Panc1 (cell line): ENCODE measurements around the gene TAS2R43. TPM values are rescaled to one million over a fixed set of nuclear protein-coding genes. Genes with fewer than 3 reads are reported as not detected.

Source experiments
- ATAC-seq: fragments of 200-7000 bp; cut with Tn5 transposase; 2 replicates; pipeline ENCODE4 v1.9.1; 2020; ENCODE audit warnings: mild to moderate bottlenecking, moderate library complexity
- BruUV-seq: library from RNA; stranded (reverse); fragments of 400-500 nt; replicated peaks from 2 replicates; lab custom pipeline; 2021; lab: Mats Ljungman, UMichigan
- CTCF ChIA-PET: fragments of 300-600 bp; sonication (Branson Sonifier 250); formaldehyde crosslinking; loops from one replicate; lab custom pipeline; 2022; ENCODE audit warnings: antibody characterized with exemption; lab: Charles Lee
- POLR2A ChIA-PET: fragments of 300-600 bp; sonication (Branson Sonifier 250); formaldehyde crosslinking; loops from one replicate; lab custom pipeline; 2022; ENCODE audit warnings: antibody characterized with exemption; lab: Charles Lee
- DNase-seq: peaks from one replicate; pipeline ENCODE4 v3.0.0-alpha.2; 2010; ENCODE audit warnings: low read depth, low spot score
- H3K27ac ChIP-seq: 2 replicates; pipeline ENCODE4 v1.5.1; 2011; ENCODE audit warnings: mild to moderate bottlenecking, low read length, inconsistent platforms
- H3K27me3 ChIP-seq: fragments of 200-500 bp; sonication (Bioruptor generic); 2 replicates; pipeline ENCODE4 v1.6.0; 2014; ENCODE audit warnings: low read length, inconsistent platforms; ENCODE audit not compliant: control insufficient read depth, insufficient read depth
- H3K36me3 ChIP-seq: fragments of 200-500 bp; sonication (Bioruptor generic); 2 replicates; pipeline ENCODE4 v1.5.1; 2014; ENCODE audit warnings: inconsistent platforms, mild to moderate bottlenecking, low read length, moderate library complexity; ENCODE audit not compliant: control insufficient read depth, insufficient read depth
- H3K4me1 ChIP-seq: 2 replicates; pipeline ENCODE4 v1.5.1; 2011; ENCODE audit warnings: inconsistent platforms, mild to moderate bottlenecking, low read length, moderate library complexity; ENCODE audit not compliant: control insufficient read depth, insufficient read depth
- H3K4me3 ChIP-seq, 2 experiments: 2 replicates each; pipeline ENCODE4 v1.5.1; 2011 to 2012; ENCODE audit warnings: low read depth in 2 of 2, low read length in 2 of 2, mild to moderate bottlenecking in 2 of 2, inconsistent platforms in 1 of 2, moderate library complexity in 1 of 2
- H3K9me3 ChIP-seq: fragments of 200-500 bp; sonication (Bioruptor generic); 2 replicates; pipeline ENCODE4 v1.5.1; 2014; ENCODE audit warnings: low read depth, mild to moderate bottlenecking, inconsistent platforms, low read length, moderate library complexity; ENCODE audit not compliant: control insufficient read depth, insufficient read depth
- POLR2AphosphoS5 ChIP-seq: IDR thresholded peaks from 2 replicates; pipeline ENCODE4 v1.6.1; 2012; ENCODE audit warnings: mild to moderate bottlenecking, low read depth, low read length, moderate library complexity
- SIN3A ChIP-seq: IDR thresholded peaks from 2 replicates; pipeline ENCODE4 v1.6.1; 2012; ENCODE audit warnings: low read depth, mild to moderate bottlenecking, low read length, moderate library complexity, borderline replicate concordance; ENCODE audit not compliant: insufficient read depth
- TCF7L2 ChIP-seq: IDR thresholded peaks from 2 replicates; pipeline ENCODE4 v1.6.1; 2011; ENCODE audit warnings: mild to moderate bottlenecking, low read depth, low read length, inconsistent platforms
- in situ Hi-C: cut with HindIII; loops from 2 replicates; pipeline ENCODE4 v1.10.0; 2016; ENCODE audit warnings: low sequenced_read_pairs, low pct_unique_long_range_greater_than_20kb
- intact Hi-C: fragments of 100-400 bp; cut with micrococcal nuclease; formaldehyde crosslinking; loops from one replicate; pipeline ENCODE4 v1.10.0; 2022; ENCODE audit not compliant: unreplicated experiment
- total RNA-seq: library from RNA; stranded (reverse); gene quantifications from one replicate; pipeline ENCODE4 v1.2.1, GENCODE V29; 2021; ENCODE audit not compliant: unreplicated experiment
- TF ChIP-seq, protein P1 (sequence below): fragments of 450-650 bp; IDR thresholded peaks from 2 replicates; pipeline ENCODE4 v1.5.1; 2017; ENCODE audit warnings: mild to moderate bottlenecking
- TF ChIP-seq, protein P2 (sequence below), 2 experiments: IDR thresholded peaks; 2 replicates each; pipeline ENCODE4 v1.6.1; 2011 to 2012; ENCODE audit warnings: low read depth in 2 of 2, control low read depth in 1 of 2, low read length in 1 of 2, mild to moderate bottlenecking in 1 of 2, moderate library complexity in 1 of 2; ENCODE audit not compliant: insufficient read depth in 1 of 2

TAS2R43 gene
- total RNA-seq, 1 experiment from 2014 or later, result 0.36 TPM

DNA sequence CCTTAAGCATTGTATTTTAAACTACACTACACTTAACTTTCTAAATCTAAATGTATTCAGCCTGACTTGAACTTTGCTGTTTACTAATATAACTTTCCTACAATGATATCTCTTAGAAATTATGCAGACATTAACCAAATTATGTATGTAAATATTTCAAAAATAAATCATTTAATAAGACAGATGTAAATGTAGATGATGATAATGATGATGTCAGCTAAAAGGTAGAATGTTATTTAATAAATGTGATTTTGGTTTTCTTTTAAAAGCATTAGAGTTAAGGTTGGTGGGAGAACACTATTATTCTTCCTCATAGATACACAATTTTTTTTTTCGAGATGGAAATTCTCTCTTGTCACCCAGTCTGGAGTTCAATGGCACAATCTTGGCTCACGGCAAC lies 10.1 kb downstream of the TAS2R43 start:
- no TSS peak for BruUV-seq
- TF ChIP-seq POLR2AphosphoS5, result no peak
- TF ChIP-seq, protein P1, sequence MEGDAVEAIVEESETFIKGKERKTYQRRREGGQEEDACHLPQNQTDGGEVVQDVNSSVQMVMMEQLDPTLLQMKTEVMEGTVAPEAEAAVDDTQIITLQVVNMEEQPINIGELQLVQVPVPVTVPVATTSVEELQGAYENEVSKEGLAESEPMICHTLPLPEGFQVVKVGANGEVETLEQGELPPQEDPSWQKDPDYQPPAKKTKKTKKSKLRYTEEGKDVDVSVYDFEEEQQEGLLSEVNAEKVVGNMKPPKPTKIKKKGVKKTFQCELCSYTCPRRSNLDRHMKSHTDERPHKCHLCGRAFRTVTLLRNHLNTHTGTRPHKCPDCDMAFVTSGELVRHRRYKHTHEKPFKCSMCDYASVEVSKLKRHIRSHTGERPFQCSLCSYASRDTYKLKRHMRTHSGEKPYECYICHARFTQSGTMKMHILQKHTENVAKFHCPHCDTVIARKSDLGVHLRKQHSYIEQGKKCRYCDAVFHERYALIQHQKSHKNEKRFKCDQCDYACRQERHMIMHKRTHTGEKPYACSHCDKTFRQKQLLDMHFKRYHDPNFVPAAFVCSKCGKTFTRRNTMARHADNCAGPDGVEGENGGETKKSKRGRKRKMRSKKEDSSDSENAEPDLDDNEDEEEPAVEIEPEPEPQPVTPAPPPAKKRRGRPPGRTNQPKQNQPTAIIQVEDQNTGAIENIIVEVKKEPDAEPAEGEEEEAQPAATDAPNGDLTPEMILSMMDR, result no peak
- Histone ChIP-seq H3K4me1 (no peaks in the 10 kb centered on the region), H3K36me3 (no peaks in the 10 kb centered on the region), H3K4me3 (no peak overlapping the region), H3K27ac (no peak overlapping the region), H3K9me3 (peaks cover 9% of the 10 kb centered on the region; the same call in 1 of the 2 replicates), H3K27me3 (no peaks in the 10 kb centered on the region)
- POLR2A ChIA-PET, result no interaction called here
- intact Hi-C loops, result no loop called here
- no peak for ATAC-seq
- no peak for DNase-seq
- in situ Hi-C loops, result no loop called here
- CTCF ChIA-PET, result no interaction called here

DNA sequence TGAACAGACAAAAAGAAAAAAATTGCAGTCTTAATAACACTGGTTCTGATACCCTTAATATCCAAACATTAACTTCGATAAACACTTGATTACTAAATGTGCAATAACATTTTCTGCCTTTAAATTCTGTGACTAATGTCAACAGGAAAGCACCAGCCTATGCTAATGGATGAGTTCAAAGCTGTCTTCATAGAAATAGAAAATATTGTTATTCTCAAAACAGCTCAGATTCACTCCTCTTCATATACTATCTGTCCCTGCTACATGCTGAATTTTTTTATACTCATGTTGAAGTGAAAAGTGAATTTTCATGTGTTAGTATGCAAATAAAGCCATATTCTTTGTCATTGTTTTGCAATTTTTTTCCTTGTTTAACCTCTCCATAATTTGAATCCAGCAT lies 13.9 kb downstream of the TAS2R43 start:
- H3K27ac ChIP-seq, result no peak overlapping the region
- ChIA-PET CTCF (no interaction called here), POLR2A (no interaction called here)
- intact Hi-C loops, result no loop called here
- no peak for ATAC-seq
- no peak for DNase-seq
- H3K4me1 ChIP-seq, result no peaks in the 10 kb centered on the region
- no peak for TF ChIP-seq TCF7L2
- TF ChIP-seq POLR2AphosphoS5, result no peak
- TF ChIP-seq, protein P1, result no peak
- TF ChIP-seq, protein P2, sequence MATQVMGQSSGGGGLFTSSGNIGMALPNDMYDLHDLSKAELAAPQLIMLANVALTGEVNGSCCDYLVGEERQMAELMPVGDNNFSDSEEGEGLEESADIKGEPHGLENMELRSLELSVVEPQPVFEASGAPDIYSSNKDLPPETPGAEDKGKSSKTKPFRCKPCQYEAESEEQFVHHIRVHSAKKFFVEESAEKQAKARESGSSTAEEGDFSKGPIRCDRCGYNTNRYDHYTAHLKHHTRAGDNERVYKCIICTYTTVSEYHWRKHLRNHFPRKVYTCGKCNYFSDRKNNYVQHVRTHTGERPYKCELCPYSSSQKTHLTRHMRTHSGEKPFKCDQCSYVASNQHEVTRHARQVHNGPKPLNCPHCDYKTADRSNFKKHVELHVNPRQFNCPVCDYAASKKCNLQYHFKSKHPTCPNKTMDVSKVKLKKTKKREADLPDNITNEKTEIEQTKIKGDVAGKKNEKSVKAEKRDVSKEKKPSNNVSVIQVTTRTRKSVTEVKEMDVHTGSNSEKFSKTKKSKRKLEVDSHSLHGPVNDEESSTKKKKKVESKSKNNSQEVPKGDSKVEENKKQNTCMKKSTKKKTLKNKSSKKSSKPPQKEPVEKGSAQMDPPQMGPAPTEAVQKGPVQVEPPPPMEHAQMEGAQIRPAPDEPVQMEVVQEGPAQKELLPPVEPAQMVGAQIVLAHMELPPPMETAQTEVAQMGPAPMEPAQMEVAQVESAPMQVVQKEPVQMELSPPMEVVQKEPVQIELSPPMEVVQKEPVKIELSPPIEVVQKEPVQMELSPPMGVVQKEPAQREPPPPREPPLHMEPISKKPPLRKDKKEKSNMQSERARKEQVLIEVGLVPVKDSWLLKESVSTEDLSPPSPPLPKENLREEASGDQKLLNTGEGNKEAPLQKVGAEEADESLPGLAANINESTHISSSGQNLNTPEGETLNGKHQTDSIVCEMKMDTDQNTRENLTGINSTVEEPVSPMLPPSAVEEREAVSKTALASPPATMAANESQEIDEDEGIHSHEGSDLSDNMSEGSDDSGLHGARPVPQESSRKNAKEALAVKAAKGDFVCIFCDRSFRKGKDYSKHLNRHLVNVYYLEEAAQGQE (IDR thresholded peaks at IDR 0.05; ENCODE audit: insufficient read depth in 1 of 2, low read depth in 2 of 2, low read length in 1 of 2), result no peak
- no peak for TF ChIP-seq SIN3A
- H3K36me3 ChIP-seq, result no peaks in the 10 kb centered on the region
- H3K9me3 ChIP-seq, result peaks cover 9% of the 10 kb centered on the region; the same call in 1 of the 2 replicates
- no peak overlapping the region for H3K4me3 ChIP-seq
- H3K27me3 ChIP-seq, result no peaks in the 10 kb centered on the region
- in situ Hi-C loops, result no loop called here
- no TSS peak for BruUV-seq
